AG04449 (cell line): ENCODE results near the gene COA4.
A peak's percentile ranks its signal among the peaks of the same experiment; 100 is the strongest.
"Not testable (repeated sequence)": the region's sequence is repeated elsewhere in the genome, so short reads cannot be mapped to it uniquely, and the experiment has no call there.

Experiments used
- CTCF ChIA-PET: fragments of 350-600 bp; formaldehyde crosslinking; extraction: SDS; loops from one replicate; lab custom pipeline; 2021; ENCODE audit warnings: antibody characterized with exemption; lab: Yijun Ruan, JAX
- POLR2A ChIA-PET: fragments of 400-600, 350-600 bp; formaldehyde crosslinking; extraction: SDS; loops from one replicate; lab custom pipeline; 2020; ENCODE audit warnings: antibody characterized with exemption, inconsistent platforms; lab: Yijun Ruan, JAX
- DNase-seq: peaks from one replicate; pipeline ENCODE4 v3.0.0-alpha.2; 2010; ENCODE audit warnings: low read depth, low spot score
- H3K4me3 ChIP-seq: 2 replicates; pipeline ENCODE4 v1.5.1; 2011; ENCODE audit warnings: low read depth, mild to moderate bottlenecking, control low read depth, low read length
- TF ChIP-seq, protein P1 (sequence below): IDR thresholded peaks from one replicate; pipeline ENCODE4 v1.5.1; 2011; ENCODE audit warnings: mild to moderate bottlenecking, moderate library complexity, low read length, control low read depth, inconsistent platforms; ENCODE audit not compliant: insufficient read depth; ENCODE audit errors: missing control alignments

COA4 gene

DNA sequence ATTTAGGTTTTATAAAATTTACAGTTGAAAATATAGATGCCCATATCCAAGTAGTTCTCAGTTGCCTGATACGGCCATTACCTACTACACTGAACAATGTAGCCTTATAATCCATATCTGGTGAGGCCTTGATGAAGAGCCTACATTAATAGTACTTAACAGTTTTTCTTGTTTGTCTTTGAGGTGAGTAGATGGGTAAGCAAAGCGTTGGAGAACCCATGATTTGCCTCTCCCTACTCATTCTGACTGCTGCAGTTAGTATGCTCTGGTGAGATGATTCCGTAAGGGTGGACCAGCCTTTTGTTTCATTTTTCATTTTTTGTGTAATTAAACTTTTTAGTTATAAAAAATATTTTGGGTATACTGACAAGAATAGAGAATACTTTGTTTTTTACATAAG is 11.6 kb upstream of the COA4 start:
- ChIA-PET CTCF (no interaction called here), POLR2A (no interaction called here)
- H3K4me3 ChIP-seq = no peak overlapping the region
- no peak for DNase-seq
- TF ChIP-seq, protein P1, sequence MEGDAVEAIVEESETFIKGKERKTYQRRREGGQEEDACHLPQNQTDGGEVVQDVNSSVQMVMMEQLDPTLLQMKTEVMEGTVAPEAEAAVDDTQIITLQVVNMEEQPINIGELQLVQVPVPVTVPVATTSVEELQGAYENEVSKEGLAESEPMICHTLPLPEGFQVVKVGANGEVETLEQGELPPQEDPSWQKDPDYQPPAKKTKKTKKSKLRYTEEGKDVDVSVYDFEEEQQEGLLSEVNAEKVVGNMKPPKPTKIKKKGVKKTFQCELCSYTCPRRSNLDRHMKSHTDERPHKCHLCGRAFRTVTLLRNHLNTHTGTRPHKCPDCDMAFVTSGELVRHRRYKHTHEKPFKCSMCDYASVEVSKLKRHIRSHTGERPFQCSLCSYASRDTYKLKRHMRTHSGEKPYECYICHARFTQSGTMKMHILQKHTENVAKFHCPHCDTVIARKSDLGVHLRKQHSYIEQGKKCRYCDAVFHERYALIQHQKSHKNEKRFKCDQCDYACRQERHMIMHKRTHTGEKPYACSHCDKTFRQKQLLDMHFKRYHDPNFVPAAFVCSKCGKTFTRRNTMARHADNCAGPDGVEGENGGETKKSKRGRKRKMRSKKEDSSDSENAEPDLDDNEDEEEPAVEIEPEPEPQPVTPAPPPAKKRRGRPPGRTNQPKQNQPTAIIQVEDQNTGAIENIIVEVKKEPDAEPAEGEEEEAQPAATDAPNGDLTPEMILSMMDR = no peak

DNA sequence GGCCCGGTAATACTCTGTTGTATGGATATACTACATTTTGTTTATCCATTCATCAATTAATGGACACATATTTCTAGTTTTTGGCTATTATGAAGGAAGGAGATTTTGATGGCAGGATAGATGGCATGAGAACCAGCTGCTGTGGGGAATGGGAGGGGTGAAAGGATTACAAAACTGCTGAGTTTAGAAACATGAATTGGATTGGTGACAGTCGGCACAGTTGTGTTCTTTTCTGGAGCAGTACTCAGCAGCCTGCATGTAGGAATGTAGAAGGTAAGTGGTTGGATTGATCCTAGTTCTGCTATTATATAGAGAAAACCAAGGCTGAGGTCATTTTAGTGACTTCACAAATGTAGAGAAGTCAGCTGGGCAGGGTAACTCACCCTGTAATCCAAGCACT is 7.2 kb upstream of the COA4 start:
- TF ChIP-seq, protein P1 = no peak
- no peak overlapping the region for H3K4me3 ChIP-seq
- no peak for DNase-seq
- POLR2A ChIA-PET = no interaction called here
- CTCF ChIA-PET = no interaction called here

DNA sequence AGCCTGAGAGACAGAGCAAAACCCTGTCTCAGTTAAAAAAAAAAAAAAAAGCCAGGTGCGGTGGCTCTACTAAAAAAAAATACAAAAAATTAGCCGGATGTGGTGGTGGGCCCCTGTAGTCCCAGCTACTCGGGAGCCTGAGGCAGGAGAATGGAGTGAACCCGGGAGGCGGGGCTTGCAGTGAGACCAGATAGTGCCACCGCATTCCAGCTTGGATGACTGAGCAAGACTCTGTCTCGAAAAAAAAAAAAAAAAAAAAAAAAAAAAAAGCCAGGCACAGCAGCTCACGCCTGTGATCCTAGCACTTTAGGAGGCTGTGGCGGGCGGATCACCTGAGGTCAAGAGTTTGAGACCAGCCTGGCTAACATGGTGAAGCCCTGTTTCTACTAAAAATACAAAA is 3.8 kb upstream of the COA4 start:
- POLR2A ChIA-PET, DNase-seq, H3K4me3 ChIP-seq: not testable (repeated sequence)
- CTCF ChIA-PET = interaction anchor here (1.0 kb wide), 1 partner anchor 9 kb away, joined by 4 read pairs; no protein-coding TSS in a partner anchor

DNA sequence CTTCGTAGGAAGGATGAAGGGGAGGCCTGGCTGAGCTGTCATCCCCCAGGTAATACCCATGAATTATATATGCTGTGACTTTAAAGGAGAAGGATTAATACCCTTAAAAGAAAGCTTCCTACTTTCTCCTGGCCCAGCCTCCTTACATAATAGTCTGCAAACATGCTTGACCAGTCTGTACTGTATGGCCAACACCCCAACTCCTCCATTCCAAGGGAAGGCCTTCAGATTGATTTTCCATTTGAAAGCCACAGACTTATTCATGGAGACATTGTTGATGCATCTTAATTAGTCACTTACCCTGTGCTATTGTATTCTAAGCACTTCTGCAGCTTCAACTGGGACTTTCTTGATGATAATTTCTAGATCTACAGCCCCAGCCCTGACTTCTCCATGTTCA is 2.1 kb upstream of the COA4 start:
- no peak overlapping the region for H3K4me3 ChIP-seq
- TF ChIP-seq, protein P1 = no peak
- ChIA-PET POLR2A (no interaction called here), CTCF (interaction anchor here (0.9 kb wide), 1 partner anchor 53 kb away, joined by 3 read pairs; no protein-coding TSS in a partner anchor)
- no peak for DNase-seq

DNA sequence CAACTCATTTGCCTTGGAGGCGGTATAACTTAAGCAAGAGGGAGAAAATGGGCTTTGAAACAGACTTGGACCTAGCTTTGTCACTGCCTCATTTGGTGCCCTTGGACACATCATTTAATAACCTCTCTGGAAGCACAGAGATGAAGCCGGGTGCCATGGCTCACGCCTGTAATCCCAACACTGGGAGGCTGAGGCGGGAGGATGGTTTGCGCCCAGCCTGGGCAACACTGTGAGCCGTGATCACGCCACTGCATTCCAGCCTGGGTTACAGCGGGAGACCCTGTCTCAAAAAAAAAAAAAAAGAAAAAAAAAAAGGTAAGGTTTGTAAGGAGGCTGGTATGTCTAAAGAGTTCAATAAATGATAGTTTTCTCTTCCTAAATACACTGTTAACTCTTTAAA is 806 bp downstream of the COA4 start:
- DNase-seq = no peak
- TF ChIP-seq, protein P1 = no peak
- peak overlapping the region; percentile 91 for H3K4me3 ChIP-seq
- POLR2A ChIA-PET = no interaction called here
- CTCF ChIA-PET = no interaction called here

DNA sequence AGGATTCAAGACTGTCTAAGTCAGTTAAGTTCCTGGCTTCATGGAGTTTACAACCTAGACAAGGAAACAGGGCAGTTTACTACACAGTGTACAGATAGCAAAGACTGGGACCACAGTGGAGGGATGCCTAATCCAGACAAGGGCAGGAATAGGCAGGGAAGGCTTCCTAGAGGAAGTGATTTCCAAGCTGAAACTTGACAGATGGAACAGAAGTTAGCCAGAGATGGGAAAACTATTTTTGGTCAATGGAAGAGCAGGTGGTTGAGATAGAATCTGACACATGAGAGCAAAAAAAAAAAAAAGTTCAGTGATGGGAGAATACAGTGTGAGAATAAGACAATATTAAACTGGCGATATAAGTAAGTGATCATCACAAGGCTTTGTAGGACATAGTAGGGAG is 1.3 kb downstream of the COA4 start:
- ChIA-PET POLR2A (no interaction called here), CTCF (no interaction called here)
- TF ChIP-seq, protein P1 = no peak
- no peak for DNase-seq
- H3K4me3 ChIP-seq = peak overlapping the region; percentile 91

DNA sequence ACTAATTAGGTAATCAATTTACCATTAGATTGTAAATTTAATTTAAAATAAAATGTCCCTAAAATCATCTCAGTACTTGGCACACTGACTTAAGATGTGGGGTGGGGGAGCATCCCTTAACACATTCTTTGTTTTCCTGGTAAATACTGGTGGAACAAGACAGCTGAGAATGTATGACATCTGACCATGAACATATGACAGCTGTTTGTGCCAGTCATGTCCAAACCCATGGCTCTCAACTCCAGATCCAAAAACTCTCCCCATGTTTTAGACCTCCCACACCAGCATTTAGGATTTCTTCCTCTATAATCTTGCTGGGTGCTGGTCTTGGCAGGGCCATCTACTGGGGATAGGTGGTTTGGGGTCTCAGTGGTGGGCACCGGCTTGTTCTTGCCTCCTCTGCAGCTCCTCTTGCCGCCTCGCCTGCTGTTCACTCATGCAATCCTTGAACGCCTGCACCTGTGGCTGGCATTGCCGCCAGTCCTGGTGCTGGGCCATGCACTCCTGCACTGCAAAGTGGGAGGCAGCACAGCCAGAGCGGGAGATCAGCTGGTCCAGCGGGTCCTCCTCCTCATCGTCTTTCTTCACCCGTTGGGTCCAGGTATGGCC is 3.8 kb downstream of the COA4 start:
- no peak overlapping the region for H3K4me3 ChIP-seq
- ChIA-PET POLR2A (no interaction called here), CTCF (no interaction called here)
- DNase-seq = no peak
- TF ChIP-seq, protein P1 = no peak
